Endothelial cell of coronary artery (primary cell): Measurements from ENCODE around the gene YTHDF1. TPM values are rescaled to one million over a fixed set of nuclear protein-coding genes. Genes with fewer than 3 reads are reported as not detected.

ENCODE experiments used
- total RNA-seq: library from RNA; depleted of rRNA; stranded (reverse); fragments of >200 nt; gene quantifications from 2 replicates; pipeline ENCODE4 v1.2.3, GENCODE V29; 2014

Gene YTHDF1
- 19.6 and 25.6 TPM in 2 replicates for total RNA-seq

DNA sequence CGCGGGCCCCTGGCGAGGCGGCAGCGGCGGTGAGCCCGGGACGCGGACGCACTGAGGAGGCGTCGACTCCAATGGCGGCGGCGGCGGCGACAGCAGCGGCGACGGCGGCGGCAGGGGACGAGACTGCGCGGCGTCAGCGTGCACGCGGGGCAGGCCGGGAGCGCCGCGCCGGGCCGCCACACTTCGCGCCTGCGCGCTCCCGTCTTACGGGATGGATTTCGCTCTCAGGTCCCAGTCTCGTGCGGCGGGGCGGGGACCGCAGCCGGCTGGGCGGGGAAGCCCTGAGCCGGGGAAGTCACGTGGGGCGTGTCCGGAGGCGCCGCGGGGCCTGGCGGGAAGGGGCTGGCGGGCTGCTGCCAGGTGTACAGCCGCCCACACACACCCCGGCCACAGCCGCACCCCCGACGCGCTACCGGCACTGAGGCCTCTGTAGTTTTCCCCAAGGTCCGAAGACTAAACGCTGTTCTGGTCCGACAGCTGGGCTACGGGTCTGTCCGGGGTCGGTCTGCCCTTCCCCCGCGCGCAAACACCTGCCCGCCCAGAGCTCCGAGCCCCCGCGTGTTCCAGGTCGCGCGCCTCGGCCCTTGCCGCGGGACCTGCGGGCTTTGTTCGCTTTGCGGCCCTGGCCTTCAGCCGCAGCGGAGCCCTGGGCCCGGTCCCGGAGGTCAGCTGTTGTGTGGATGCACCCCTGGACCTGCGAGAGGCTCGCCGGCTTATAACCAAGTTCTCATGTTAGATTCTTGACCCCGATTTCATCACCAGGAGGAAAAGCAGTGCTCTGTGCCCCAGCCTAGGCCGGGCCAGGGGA is at the start of gene YTHDF1:
Gene YTHDF1, minus strand, starts transcription at position 91 of the 808 bp plus-strand sequence. CDS start 239 bp downstream, outside the sequence.

DNA sequence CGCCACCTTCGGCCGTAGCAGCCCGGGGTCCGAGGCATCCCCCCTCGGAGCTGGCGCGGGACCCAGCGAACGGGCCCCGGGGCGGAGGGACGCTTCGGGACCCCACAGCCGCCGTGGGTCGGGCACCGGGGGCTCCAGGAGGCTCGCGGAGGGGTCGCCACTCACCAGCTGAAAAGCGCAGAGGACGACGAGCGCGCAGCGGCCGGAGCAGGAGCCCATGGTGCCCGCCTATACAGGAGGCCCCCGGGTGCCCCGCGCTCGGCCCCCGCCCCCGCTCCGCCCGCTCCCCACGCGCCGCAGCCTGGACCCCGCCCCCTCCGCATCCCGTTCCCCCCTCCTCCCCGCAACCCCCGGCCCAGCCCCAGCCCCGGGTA is 38.3 kb upstream of the YTHDF1 start, which contains the start of gene NKAIN4:
Gene NKAIN4, minus strand, starts transcription at position 232 of the 374 bp plus-strand sequence. Its CDS starts 13 bp downstream, at position 219.

DNA sequence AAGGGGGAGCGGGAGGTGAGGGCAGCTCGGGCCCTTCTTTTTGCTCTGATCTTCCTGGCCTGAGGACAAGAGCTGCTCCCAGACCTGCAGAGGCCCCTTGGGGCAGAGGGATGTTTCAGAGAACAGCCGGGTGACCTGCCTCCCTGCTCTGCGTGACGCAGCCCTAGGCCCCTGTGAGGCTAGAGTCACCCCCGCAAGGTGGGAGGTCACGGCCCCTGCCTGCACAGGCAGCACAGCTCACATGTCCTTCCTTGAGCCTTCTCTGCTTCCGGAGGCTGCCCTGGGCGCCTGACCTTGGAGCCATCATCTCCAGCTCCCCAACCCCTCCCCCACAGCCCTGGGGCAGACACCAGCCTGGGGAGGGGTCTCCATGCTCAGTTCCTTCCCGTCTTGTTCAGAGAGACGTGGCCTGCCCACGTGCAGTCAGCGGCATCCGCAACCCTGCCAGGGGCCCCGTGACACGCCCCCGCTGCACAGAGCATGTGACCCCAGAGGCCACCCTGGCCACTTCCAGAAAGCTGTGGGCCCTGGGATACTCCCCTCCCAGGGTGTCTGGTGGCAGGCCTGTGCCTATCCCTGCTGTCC is 19.6 kb upstream of the YTHDF1 start, which contains the start of gene BIRC7:
Gene BIRC7, plus strand, starts transcription at position 507 of the 585 bp plus-strand sequence. CDS start 192 bp downstream, outside the sequence.

Other genes with a start within 250 kb of the YTHDF1 start
- not detected in 2 replicates for gene BHLHE23, start 209.2 kb downstream of the YTHDF1 start, total RNA-seq
- not detected in 2 replicates for gene BIRC7, start 19.8 kb upstream of the YTHDF1 start, total RNA-seq
- gene NKAIN4, start 38.3 kb upstream of the YTHDF1 start, total RNA-seq = not detected in 2 replicates
- gene ARFGAP1, start 56.7 kb upstream of the YTHDF1 start, total RNA-seq = 52.2 and 56.7 TPM in 2 replicates
- not detected in 2 replicates for gene COL20A1, start 77.1 kb upstream of the YTHDF1 start, total RNA-seq
- gene CHRNA4, start 145.2 kb upstream of the YTHDF1 start, total RNA-seq = not detected in 2 replicates